ENCODE measurements around the gene GSC2.
A peak's percentile ranks its signal among the peaks of the same experiment; 100 is the strongest.
"Not testable (repeated sequence)": the region's sequence is repeated elsewhere in the genome, so short reads cannot be mapped to it uniquely, and the experiment has no call there.

GSC2 gene

DNA sequence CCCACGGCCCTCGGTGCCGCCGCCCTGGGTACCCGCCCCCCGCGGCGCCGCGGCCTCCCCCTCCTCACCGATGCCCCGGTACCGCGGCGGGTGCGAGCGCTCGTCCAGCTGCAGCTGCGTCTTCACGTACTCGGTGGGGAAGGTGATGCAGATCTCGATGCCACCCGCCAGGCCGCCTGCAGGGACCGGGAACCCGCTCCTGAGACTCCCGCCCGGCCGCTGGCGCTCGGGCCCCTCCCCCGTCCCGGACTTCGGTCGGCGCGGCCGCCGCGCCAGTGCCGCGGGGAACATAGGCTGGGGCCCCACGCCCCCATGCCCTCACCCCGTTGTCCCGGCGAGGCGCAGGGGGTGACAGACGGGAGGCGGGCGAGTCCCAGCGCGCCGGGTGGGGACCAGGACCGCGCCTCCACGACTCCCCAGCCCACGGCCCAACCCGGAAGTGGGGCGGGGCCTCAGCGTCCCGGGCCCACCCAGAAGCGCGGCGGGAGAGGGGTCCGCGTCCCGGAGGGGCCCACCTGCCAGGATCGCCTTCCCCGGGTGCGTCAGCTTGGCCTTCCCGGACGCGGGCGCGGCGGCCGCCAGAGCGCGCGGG, 28.1 kb upstream of the GSC2 start:
- DNase-seq (ENCODE audit: low spot score) = peak; percentile 83

DNA sequence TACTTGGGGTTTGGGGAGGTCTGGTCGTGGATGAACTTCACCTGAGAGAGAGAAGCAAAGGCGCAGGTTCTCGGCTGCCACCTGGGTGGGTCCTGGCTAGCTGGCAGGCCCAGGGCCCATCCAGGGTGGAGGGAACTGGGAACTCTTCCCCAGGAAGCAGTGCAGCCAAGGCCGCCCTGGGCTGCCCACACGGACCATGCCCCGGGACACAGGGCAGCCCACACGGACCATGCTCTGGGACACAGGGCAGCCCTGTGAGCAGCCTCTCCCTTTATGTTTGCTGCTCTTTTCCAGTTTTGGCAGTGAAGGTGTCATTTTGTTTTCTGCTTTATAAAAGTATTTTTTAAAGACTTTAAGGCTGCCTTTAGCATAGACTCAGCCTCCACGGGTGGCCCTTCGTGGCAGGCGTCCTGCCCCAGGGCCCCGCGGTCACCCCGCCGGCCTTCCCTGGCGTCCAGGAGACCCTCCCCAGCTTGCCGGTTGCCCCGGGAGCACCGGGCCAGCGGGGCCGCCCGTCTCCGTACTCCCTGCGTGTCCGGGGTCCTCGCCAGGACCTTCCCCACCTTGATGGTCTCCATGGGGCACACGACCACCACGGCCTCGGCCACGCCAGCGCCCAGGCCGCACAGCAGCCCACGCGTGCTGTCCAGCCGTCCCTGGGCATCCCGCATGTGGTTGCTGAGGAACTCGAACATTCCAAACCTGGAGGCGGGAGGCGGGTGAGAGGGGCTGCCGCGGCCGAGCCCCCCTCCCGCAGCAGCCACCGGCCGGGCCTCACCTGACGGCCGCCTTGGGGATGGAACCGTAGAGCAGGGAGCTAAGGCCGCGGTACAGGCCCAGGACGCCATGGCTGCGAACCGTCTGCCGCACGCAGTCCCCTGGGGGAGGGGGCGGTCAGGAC, 27.3 kb upstream of the GSC2 start:
- no peak for DNase-seq (ENCODE audit: low spot score)

DNA sequence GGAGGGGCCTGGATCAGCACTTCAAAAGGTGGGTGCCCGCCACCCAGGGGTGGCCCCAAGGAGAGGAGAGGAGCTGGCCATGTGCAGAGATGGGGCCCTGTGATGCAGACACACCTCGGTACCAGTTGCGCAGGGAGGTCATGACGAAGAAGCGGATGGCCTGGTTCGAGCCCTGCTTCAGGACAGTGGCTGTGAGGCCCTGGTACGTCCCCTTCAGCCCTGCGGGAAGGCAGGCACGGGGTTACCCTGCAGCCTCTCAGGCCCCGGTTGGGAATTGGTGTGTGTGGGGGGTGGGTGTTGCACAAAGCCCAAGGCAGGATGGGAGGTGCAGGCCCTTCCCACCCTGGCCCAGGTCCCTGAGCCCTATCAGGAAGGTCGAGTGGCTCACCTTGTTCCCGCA, 26.6 kb upstream of the GSC2 start:
- DNase-seq (ENCODE audit: low spot score) = no peak

DNA sequence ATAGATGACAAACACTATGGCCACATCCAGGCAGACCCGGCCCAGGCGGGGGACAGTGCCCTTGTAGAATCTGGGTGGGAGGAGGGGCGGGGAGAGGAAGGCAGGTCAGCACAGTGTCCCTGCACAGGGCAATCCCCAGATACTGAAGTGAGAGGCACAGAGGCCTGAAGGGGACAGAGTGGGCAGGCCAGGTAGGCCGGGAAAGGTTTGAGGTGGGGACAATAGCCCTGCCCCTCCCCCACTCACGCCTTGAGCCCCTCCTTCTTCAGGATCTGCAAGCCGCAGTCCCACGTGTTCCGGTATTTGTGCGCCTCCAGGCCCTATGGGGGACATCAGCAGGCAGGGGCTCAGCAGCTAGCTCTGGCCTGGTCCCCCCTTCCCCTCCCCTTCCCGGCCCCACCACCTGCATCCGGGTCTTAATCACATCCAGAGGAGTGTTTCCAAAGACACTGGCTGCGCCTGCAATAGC, 26.1 kb upstream of the GSC2 start:
- no peak for DNase-seq (ENCODE audit: low spot score)

DNA sequence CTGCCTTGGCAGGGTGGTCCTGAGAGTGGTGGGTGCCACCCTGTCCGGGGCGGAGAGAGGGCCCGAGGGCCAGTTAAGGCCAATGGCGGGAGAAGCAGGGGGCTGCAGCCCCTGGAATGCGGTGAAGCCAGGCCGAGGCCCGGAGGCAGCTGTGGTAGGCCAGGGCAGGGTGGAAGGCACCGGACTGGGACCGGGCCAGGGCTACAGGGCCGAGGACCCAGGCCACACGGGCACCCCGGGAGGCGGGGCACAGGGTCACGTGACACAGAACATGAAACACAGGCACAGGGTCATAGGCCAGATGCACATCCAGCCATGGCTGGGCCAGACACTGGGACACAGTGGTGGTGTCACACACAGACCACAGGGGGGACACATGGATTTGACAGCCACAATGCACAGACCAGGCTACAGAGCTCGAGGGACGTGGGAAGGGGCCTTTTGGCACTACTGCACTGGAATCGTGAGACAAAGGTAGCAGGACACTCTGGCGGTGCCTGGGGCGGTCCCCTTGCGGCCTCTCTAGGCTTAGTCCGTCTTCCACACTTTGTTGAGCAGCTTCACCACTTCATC, 25.6 kb upstream of the GSC2 start:
- no peak for DNase-seq (ENCODE audit: low spot score)

DNA sequence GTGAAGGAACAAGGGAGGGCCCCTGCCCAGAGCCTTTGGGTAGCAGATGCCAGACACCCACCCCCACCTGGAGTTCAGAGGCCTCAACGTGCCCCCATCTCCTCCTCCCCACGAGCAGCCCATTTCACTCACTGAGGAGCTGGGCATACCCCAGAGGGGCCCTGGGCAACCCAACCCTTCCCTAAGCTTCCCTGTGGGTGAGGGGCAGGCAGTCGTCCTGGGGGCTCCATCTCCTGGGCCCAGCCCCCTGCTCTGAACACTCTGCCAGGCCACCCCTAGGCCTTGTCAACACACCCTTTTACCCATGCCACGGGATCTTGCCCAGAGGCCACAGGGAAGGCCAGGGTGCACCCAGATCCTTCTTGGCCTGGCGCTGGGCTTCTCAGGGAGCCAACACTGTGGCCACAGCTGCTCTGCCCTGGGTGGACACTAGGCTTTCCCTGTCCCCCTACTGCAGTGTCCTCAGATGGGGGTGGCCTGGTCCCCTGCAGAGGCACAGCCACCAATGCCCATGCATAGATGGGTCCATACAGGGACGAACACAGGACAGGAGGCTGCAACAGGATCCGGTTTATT, 25.0 kb upstream of the GSC2 start:
- no peak for DNase-seq (ENCODE audit: low spot score)

DNA sequence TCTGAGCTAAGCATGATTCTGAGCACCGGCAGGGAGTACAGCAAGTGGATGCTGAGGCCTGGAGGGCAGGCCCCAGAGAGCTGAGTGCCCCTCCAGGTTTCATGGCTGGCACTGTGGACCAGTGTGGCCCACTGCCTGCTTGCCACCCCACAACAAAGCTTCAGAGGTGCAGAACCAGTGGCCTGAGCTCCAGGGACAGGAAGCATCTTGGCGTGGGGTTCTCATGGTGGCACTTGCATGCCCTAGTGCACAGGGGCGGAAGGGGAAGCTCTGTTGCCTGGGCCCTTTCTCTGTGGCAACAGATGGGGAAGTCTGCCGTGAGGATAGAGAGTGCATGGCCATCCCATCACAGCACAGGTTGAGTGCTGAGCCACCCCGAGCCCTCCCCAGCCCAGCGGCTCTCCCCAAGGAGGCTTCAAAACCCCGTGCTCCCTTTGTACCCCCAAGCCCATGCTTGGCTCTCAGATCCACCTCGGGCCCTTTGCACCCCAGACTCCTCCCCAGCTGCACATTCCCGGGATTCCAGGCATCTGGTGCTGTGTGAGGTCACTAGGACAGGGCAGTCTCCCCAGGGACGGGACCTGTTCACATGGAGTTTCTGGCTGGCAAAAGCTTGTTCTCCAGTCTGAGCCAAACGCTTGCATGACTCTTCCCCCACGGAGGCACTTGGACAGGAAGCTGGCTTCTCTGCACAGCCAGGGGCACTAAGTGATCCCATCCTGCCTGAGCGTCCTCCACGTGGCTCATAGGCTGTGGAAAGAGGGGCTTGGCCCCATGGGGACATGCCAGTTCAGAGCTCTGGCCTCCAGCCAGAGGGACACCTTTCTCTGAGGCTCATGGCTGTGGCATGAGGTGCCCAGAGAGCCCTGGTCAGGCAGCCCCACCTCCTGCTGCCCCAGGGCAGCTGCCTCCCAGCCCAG, 24.3 kb upstream of the GSC2 start:
- DNase-seq (ENCODE audit: low spot score) = no peak

DNA sequence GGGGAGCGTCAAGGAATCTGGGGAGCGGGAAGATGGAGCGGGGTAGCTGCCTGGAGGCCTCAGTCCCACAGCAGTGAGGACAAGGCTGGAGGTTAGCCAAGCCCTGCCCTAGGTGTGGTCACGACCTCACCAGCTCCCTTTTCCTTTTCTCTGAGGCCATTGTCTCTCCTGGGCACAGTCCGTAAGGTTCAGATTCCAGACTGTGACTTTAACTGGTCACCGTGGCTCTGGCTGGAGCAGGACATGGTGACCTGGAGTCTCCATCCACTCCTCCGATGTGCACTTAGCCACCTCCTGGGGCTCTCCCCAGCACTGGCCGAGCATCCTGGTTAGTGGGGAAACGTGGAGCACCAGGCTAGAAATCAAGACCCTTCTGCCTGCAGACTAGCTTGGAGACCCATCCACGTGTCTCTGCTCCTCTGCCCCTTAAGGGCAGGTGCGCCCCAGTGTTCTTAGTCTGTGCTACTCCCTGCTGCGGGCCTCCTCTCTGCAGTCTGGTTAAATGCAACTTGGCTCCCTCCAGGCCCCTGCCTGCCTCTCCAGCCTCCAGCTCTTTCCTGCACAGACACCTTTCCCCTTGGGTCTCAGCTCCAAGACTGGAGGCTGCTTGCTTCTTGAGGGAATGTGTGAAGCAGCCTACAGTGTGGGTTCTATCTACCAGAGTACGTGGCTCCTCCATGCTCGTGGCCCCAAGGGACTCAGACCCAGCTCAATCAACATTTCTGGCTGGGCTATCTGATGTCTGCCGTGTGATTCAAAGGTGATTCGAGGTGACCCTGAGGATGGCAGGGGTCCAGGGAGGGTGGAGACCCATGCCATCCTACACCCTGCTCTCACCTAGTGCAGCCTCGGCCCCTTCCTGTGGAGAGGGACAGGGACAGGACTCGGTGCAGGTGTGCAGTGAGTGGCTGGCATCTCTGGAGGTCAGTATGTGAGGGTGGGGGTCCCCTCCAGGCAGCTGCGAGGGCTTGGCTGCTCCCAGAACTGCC, 23.2 kb upstream of the GSC2 start:
- no peak for DNase-seq (ENCODE audit: low spot score)

DNA sequence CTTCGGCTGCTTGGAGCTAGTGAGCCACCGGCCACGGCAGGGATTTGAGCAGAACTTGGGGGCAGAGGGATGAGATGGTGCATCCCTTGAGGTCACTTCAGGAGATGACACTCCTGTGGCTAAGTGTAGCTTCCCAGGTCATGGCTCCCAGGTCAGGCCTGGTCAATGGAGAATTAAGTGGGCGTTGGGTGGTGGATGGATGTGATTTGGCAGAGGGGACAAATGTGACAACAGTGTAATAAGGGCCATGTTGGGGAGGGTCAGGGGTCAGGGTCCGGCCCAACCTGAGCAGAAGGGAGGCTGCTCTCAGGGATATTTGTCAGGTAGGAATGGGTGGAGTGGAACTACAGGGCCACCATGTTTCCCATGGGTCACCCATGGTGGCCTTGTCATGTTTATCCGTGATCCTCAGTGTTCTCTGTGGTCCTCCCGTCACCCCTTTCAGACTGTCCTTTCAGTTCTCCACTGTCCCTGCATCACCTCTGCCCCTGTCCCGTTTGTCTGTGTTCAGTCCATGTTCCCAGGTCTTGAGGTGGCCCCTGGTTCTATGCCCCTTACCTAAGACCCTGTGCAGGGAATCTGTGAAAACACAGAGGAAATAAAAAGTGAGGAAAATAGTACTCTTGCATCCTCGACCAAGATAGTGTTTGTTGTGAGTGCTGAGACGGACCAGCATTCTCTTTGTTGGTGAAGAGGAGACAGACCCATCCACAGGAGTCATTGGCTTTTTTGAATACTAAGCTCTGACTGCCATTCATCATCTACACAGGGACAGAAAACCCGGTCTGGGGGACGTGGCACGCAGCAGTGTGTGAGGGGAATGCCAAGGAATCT, 22.3 kb upstream of the GSC2 start:
- DNase-seq (ENCODE audit: low spot score) = no peak

DNA sequence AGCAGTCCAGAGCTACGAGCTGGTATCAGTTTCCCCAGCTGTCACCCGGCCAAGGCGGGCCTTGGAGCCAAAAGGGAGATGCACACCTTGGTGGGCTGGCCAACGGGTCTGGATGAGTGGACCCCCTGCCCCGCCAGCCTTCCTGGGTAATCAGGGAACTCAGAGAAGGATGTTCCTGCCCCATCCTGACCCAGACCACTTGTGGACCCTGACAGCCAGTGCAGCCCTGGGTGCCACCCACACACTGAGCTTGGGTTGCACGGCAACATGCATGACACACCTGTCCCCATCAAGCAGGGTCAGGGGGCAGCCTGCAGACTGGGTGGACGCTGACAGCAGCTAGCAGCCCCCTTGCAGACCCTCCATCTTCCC, 19.8 kb upstream of the GSC2 start:
- no peak for DNase-seq (ENCODE audit: low spot score)

DNA sequence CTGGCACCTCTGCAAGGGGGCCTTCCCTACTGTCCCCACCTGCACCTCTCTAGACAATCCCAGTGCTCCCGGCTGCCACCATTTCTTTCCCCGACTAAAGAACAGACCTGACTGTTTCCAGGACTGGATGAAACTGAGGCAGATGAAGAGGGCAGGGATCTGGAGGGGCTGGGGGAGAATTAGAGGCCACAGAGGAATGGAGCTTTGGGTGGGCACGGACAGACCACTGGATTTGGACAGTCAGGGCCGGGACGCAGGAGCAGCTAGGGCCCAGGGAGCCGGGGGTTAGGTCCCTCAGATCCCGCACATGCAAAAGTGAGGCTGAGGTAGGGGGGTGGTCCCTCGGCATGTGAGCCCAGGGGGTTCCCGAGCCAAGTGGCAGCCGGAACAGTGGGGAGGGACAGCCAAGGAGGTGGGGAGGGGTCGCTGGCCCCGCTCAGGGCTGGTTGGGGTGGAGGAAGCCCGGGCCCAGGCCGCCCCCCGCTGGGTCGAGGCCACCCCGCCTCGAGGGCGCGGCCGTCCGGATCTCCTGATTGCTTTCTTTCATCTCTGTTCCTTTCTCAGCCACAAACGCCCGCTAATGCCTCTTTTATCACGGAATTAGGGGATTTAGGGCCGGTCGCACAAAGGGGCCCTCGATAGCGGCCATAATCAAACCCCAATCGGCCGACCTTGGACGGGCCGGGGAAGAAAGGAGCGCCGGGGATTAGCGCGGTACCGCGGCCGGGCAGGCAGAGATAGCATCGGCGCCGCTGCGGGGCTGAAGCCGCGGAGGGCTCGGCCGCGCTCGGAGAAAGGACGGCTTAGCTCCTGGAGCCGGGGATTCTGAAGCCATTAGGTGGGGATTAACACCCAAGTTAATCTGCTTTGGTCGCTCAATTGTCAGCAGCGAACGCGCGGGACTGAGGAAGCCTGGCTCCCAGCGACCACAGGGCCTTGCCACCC, 19.2 kb upstream of the GSC2 start:
- DNase-seq (ENCODE audit: low spot score) = peak; percentile 88

DNA sequence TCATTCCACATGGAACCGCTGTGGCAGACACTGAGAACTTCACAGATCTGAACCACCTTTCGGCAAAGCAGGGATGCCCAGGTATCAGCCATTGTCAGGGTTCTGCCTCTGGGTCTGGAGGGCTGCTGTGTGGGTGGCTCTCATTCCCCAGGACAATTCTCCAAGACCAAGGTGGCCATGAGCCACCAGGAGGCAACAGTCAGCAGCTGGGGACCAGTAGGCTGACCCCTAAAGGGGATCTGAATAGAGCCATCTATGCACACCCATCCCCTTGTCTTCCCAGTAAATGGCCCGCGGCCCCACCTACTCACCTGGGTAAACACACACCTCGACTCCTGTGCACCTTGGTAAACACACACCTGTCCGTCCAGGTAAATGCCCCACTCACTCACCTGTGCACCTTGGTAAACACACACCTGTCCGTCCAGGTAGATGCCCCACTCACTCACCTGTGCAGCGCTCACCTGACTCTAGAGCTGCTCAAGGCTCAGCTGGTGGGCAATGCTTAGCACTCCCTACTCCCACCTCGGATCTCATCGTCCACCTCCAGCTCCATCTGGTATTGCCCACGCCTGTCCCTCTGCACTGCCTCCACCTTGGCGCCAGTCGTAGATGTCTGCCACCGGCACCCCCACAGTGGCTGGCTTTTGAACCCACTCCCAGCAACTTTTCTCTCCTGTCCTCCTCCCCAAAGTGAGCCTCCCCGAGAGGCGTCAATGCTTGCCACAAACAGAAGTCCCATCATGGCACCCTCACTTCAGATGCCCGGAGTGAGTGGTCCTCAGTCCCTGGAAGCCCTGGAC, 18.2 kb upstream of the GSC2 start:
- DNase-seq (ENCODE audit: low spot score) = no peak

DNA sequence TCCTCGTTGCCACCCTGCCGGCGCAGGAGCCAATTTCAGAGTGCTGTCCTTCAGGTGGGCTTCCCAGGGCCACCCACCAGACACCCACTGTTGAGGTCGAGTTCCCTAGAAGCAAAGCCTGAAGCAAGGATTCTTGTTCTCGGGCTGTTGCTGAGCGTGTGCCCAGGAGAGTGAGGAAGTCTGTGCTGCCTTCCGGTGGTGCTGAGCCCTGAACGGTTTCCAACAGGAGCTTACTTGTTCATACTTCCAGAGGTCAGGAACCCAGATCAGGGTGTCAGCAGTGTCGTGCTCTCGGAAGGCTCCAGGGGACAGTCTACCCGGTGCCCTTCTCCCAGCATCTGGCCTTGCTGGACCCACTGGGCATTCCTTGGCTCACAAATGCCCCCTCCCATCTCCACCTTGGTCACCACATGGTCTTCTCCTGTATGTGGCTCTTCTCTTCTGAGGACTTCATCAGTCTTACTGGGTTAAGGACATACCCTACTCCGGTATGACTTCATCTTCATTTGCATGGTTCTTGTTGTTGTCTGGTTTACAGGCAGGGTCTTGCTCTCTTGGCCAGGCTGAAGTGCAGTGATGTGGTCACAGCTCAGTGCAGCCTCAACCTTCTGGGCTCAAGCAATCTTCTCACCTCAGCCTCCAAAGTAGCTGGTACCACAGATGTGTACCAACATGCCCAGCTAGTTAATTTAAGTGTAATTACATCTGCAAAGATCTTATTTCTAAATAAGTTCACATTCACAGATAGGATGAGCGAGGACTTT, 17.2 kb upstream of the GSC2 start:
- DNase-seq (ENCODE audit: low spot score) = no peak

DNA sequence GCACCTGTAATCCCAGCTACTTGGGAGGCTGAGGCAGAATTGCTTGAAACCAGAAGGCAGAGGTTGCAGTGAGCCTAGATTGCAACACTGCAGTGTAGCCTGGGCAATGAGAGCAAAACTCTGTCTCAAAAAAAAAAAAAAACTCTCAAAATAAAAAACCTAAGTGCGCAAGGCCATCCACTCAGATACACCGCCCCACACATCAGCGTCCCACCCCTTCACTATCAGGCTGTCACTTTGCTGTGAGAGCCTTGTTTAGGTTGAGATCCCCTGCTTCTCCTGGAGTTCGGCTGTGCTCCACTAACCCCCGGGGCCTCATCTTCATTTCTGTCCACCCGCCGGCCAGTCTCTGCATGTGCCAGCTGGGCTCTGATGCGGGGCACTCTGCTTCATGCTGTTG, 16.3 kb upstream of the GSC2 start:
- no peak for DNase-seq (ENCODE audit: low spot score)

DNA sequence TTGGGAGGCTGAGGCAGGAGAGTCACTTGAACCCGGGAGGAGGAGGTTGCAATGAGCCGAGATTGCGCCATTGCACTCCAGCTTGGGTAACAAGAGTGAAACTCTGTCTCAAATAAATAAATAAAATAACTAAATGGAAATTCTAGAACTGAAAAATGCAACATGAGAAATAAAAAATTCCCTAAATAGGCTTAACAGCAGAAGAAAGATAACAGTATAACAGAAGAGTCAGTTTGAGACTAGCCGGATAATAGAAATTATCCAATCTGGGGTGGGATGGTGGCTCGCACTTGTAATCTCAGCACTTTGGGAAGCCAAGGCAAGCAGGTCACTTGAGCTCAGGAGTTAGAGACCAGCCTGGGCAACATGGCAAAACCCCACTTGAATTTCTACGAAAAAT, 14.3 kb upstream of the GSC2 start:
- DNase-seq (ENCODE audit: low spot score) = no peak

DNA sequence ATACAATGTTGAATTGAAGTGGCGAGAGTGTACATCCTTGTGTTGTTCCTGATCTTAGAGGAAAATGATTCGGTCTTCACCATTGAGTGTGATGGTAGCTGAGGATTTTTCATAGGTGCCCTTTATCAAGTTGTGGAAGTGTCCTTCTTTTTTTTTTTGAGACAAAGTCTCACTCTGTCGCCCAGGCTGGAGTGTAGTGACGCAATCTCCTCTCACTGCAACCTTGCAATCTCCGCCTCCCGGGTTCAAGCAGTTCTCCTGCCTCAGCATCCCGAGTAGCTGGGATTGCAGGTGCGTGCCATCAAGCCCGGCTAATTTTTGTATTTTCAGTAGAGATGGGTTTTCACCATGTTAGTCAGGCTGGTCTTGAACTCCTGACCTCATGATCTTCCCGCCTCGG, 8.6 kb upstream of the GSC2 start:
- DNase-seq (ENCODE audit: low spot score) = not testable (repeated sequence)

DNA sequence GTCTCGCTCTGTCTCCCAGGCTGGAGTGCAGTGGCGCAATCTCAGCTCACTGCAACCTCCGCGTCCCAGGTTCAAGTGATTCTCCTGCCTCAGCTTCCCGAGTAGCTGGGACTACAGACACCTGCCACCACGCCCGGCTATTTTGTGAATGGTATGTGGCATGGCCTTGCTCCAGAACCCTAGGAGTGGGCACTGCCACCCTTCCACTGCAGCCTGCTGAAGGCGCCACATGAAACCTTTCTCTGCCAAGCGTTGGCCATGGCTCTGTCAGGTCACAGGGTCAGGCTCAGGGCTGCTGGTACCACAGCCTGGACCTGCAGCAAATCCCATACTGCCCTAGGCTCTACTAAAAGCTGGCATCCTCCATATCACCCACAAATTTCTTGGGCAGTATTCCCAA, 6.0 kb upstream of the GSC2 start:
- not testable (repeated sequence) for DNase-seq (ENCODE audit: low spot score)
